HEK293T (cell line): Measurements from ENCODE around the gene LAMC1.

Source experiments
- CTCF ChIA-PET: fragments of 350-600 bp; formaldehyde crosslinking; extraction: SDS; loops from one replicate; lab custom pipeline; 2021; ENCODE audit warnings: antibody characterized with exemption, inconsistent platforms; lab: Yijun Ruan, JAX
- POLR2A ChIA-PET: fragments of 350-600 bp; formaldehyde crosslinking; extraction: SDS; loops from one replicate; lab custom pipeline; 2020; ENCODE audit warnings: antibody characterized with exemption, inconsistent platforms; lab: Yijun Ruan, JAX
- DNase-seq: peaks from one replicate; pipeline ENCODE4 v3.0.0; 2012; ENCODE audit warnings: mixed read lengths; ENCODE audit errors: extremely low spot score
- ARNT ChIP-seq: fragments of 450-650 bp; IDR thresholded peaks from 2 replicates; pipeline ENCODE4 v1.6.1; 2017; ENCODE audit warnings: mild to moderate bottlenecking
- BHLHE40 ChIP-seq: fragments of 450-650 bp; IDR thresholded peaks from 2 replicates; pipeline ENCODE4 v1.6.1; 2016; ENCODE audit warnings: mild to moderate bottlenecking, moderate library complexity, borderline replicate concordance
- CTBP1 ChIP-seq: fragments of 450-650 bp; IDR thresholded peaks from 2 replicates; pipeline ENCODE4 v1.6.1; 2016; ENCODE audit warnings: borderline replicate concordance
- ELF4 ChIP-seq: fragments of 450-650 bp; IDR thresholded peaks from 2 replicates; pipeline ENCODE4 v1.6.1; 2017; ENCODE audit warnings: antibody characterized with exemption
- FOXA1 ChIP-seq: fragments of 450-650 bp; IDR thresholded peaks from 2 replicates; pipeline ENCODE4 v1.6.1; 2016; ENCODE audit warnings: mild to moderate bottlenecking
- FOXK2 ChIP-seq: fragments of 450-650 bp; IDR thresholded peaks from 2 replicates; pipeline ENCODE4 v1.6.1; 2016; ENCODE audit warnings: mild to moderate bottlenecking
- FOXM1 ChIP-seq: fragments of 450-650 bp; IDR thresholded peaks from 2 replicates; pipeline ENCODE4 v1.6.1; 2017; ENCODE audit warnings: mild to moderate bottlenecking, borderline replicate concordance
- HDGF ChIP-seq: fragments of 450-650 bp; IDR thresholded peaks from 2 replicates; pipeline ENCODE4 v1.6.1; 2017; ENCODE audit warnings: antibody characterized with exemption, borderline replicate concordance
- L3MBTL2 ChIP-seq: fragments of 450-650 bp; conservative IDR thresholded peaks from 2 replicates; pipeline ENCODE4 v1.6.1; 2016; ENCODE audit warnings: mild to moderate bottlenecking
- LEF1 ChIP-seq: fragments of 450-650 bp; IDR thresholded peaks from 2 replicates; pipeline ENCODE4 v1.6.1; 2017; ENCODE audit warnings: mild to moderate bottlenecking, borderline replicate concordance
- NFRKB ChIP-seq: fragments of 450-650 bp; IDR thresholded peaks from 2 replicates; pipeline ENCODE4 v1.6.1; 2016; ENCODE audit warnings: mild to moderate bottlenecking, moderate library complexity
- SP1 ChIP-seq: fragments of 450-650 bp; IDR thresholded peaks from 2 replicates; pipeline ENCODE4 v1.6.1; 2017
- SUZ12 ChIP-seq: fragments of 450-650 bp; IDR thresholded peaks from 2 replicates; pipeline ENCODE4 v1.6.1; 2016; ENCODE audit warnings: mild to moderate bottlenecking
- TARDBP ChIP-seq: fragments of 450-650 bp; IDR thresholded peaks from 2 replicates; pipeline ENCODE4 v1.6.1; 2016
- ZNF384 ChIP-seq: fragments of 450-650 bp; IDR thresholded peaks from 2 replicates; pipeline ENCODE4 v1.6.1; 2016
- TF ChIP-seq, protein P1 (sequence below): fragments of 450-650 bp; IDR thresholded peaks from 2 replicates; pipeline ENCODE4 v1.6.1; 2016

The LAMC1 gene

GRCh38 chr1:183178545-183178944 lies 155.3 kb downstream of the LAMC1 start:
- ChIA-PET CTCF (no interaction called here), POLR2A (interaction anchor here (1.2 kb wide), 1 partner anchor 56 kb away, joined by 4 read pairs; no protein-coding TSS in a partner anchor)
- no peak for TF ChIP-seq SUZ12
- TF ChIP-seq SP1: no peak
- TF ChIP-seq FOXM1: no peak
- no peak for TF ChIP-seq TARDBP
- TF ChIP-seq, protein P1, sequence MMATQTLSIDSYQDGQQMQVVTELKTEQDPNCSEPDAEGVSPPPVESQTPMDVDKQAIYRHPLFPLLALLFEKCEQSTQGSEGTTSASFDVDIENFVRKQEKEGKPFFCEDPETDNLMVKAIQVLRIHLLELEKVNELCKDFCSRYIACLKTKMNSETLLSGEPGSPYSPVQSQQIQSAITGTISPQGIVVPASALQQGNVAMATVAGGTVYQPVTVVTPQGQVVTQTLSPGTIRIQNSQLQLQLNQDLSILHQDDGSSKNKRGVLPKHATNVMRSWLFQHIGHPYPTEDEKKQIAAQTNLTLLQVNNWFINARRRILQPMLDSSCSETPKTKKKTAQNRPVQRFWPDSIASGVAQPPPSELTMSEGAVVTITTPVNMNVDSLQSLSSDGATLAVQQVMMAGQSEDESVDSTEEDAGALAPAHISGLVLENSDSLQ: no peak
- no peak for TF ChIP-seq ZNF384
- no peak for TF ChIP-seq BHLHE40
- TF ChIP-seq FOXK2: no peak
- TF ChIP-seq ARNT: no peak
- DNase-seq: no peak

GRCh38 chr1:183179033-183179432 lies 155.8 kb downstream of the LAMC1 start:
- TF ChIP-seq SP1 (no peak), CTBP1 (no peak), FOXA1 (no peak), TARDBP (no peak), L3MBTL2 (no peak), LEF1 (no peak), ARNT (no peak), HDGF (no peak), ELF4 (no peak), ZNF384 (no peak), FOXM1 (no peak), FOXK2 (no peak), SUZ12 (no peak), BHLHE40 (no peak), NFRKB (no peak)
- TF ChIP-seq, protein P1: no peak
- POLR2A ChIA-PET: interaction anchor here (1.2 kb wide), 1 partner anchor 56 kb away, joined by 4 read pairs; no protein-coding TSS in a partner anchor
- DNase-seq: no peak
- CTCF ChIA-PET: no interaction called here

GRCh38 chr1:183180218-183180617 lies 157.0 kb downstream of the LAMC1 start:
- no peak for TF ChIP-seq TARDBP
- TF ChIP-seq BHLHE40: no peak
- TF ChIP-seq FOXA1: no peak
- no peak for TF ChIP-seq ZNF384
- no peak for TF ChIP-seq FOXM1
- TF ChIP-seq ARNT: no peak
- no peak for TF ChIP-seq LEF1
- POLR2A ChIA-PET: no interaction called here
- no peak for DNase-seq
- CTCF ChIA-PET: no interaction called here

DNA sequence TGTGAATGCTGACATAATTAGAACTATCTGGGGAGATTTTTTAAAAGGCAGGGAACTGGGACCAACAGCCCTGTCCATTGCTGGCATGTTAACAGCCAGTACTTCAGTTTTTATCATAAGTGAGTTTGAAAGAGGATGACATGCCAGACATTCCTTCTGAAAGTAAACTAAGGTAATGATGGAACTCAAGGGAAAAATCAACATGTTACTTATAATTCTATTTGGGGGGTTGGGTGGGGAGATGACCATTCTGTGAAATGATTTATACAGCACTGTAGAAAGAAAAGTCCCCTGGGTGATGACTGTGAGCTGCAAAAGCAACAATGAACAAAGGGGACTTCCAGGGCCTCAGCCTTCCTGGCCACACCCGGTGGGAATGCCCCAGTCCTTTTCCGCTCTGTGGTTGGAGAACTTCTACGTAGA lies 157.4 kb downstream of the LAMC1 start:
- CTCF ChIA-PET: no interaction called here
- TF ChIP-seq, protein P1: no peak
- no peak for TF ChIP-seq L3MBTL2
- TF ChIP-seq SP1: no peak
- TF ChIP-seq BHLHE40: no peak
- no peak for TF ChIP-seq HDGF
- TF ChIP-seq NFRKB: no peak
- no peak for TF ChIP-seq CTBP1
- DNase-seq: no peak
- POLR2A ChIA-PET: no interaction called here

DNA sequence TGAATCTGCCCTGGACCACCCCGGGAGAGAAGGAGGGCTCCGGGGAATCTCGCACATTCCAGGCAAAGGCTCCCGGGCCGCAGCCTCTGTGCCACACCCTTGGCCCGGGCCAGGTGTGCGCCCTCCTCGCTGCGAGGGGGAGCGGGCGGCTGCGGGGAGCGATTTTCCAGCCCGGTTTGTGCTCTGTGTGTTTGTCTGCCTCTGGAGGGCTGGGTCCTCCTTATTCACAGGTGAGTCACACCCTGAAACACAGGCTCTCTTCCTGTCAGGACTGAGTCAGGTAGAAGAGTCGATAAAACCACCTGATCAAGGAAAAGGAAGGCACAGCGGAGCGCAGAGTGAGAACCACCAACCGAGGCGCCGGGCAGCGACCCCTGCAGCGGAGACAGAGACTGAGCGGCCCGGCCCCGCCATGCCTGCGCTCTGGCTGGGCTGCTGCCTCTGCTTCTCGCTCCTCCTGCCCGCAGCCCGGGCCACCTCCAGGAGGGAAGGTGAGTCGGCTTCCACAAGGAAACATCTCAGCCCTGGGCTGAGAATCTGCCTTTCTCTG lies 162.8 kb downstream of the LAMC1 start, which contains the start of gene LAMC2:
Gene LAMC2 (plus strand): TSS at position 324 of the 550 bp plus-strand sequence. CDS start 89 bp downstream, at position 413.
- CTCF ChIA-PET: no interaction called here
- POLR2A ChIA-PET: interaction anchor here (0.6 kb wide), 1 partner anchor 49 kb away, joined by 3 read pairs; no protein-coding TSS in a partner anchor
- peak; percentile 52 for DNase-seq
- no peak for TF ChIP-seq FOXK2
- no peak for TF ChIP-seq HDGF
- no peak for TF ChIP-seq SP1
- TF ChIP-seq NFRKB: no peak
- TF ChIP-seq CTBP1: no peak
- TF ChIP-seq LEF1: no peak
- TF ChIP-seq ARNT: no peak
- TF ChIP-seq TARDBP: no peak
- TF ChIP-seq SUZ12: no peak
- TF ChIP-seq ZNF384: no peak
- no peak for TF ChIP-seq FOXM1
- TF ChIP-seq FOXA1: no peak
- no peak for TF ChIP-seq ELF4
- TF ChIP-seq L3MBTL2: no peak
- no peak for TF ChIP-seq BHLHE40

GRCh38 chr1:183186841-183187240 lies 163.6 kb downstream of the LAMC1 start:
- no peak for DNase-seq
- TF ChIP-seq CTBP1: no peak
- TF ChIP-seq, protein P1: peak; percentile 67
- POLR2A ChIA-PET: interaction anchor here (0.6 kb wide), 1 partner anchor 48 kb away, joined by 3 read pairs; no protein-coding TSS in a partner anchor
- CTCF ChIA-PET: no interaction called here
